ENCODE results near the gene JUP. TPM values are rescaled to one million over a fixed set of nuclear protein-coding genes. Genes with fewer than 3 reads are reported as not detected.

JUP gene
- total and polyA plus RNA-seq, 2 of the 4 experiments (the other 2 are of a cell fraction), result 12.9 to 27.3 TPM

GRCh38 chr17:41717408-41718286, 68.9 kb downstream of the JUP start:
- no peak overlapping the region for H3K4me2 ChIP-seq (ENCODE audit: low read depth, low read length)
- H2BK20ac ChIP-seq (ENCODE audit: low read depth, low read length), result no peak overlapping the region
- H3K56ac ChIP-seq (ENCODE audit: extremely low read depth, insufficient read depth, low read length), result no peak overlapping the region
- H3K27ac ChIP-seq (ENCODE audit: insufficient read depth, low read length), result no peak overlapping the region
- H4K5ac ChIP-seq (ENCODE audit: low read depth, low read length), result no peak overlapping the region
- 40% methylated on average over 3 of the region's 15 CpGs; no CpG with 5 or more reads in 1 of the 2 experiments for WGBS, 2 experiments (ENCODE audit: extremely low coverage in 2 of 2, insufficient read length in 1 of 2)
- no peak overlapping the region for H3K18ac ChIP-seq (ENCODE audit: low read depth, low read length)
- H2BK5ac ChIP-seq (ENCODE audit: low read depth, low read length, poor library complexity, severe bottlenecking), result no peak overlapping the region
- no peaks in the 10 kb centered on the region for H3K9me3 ChIP-seq (ENCODE audit: control insufficient read depth, insufficient read depth, low read length)
- no peak overlapping the region for H2BK15ac ChIP-seq (ENCODE audit: low read depth, low read length)
- H3K9me1 ChIP-seq (ENCODE audit: insufficient read depth, low read length), result no peaks in the 10 kb centered on the region; the same call in 1 of the 2 replicates
- peak; percentile 65 for ATAC-seq (ENCODE audit: low read depth)
- in situ Hi-C loops (cut with MboI; ENCODE audit: low sequenced_read_pairs) (no loop called here), intact Hi-C loops (cut with micrococcal nuclease) (no loop called here), dilution Hi-C loops (cut with HindIII; ENCODE audit: low sequenced_read_pairs, unreplicated experiment) (no loop called here)
- H2BK120ac ChIP-seq (ENCODE audit: low read depth, low read length), result no peak overlapping the region
- H3K4me3 ChIP-seq (ENCODE audit: insufficient read depth, low read depth, low read length), result no peak overlapping the region
- H3K4me1 ChIP-seq (ENCODE audit: control insufficient read depth, insufficient read depth, low read length), result 0 out of 2 replicates have a peak, but pooled peaks cover 2% of the 10 kb centered on the region
- no peak overlapping the region for H2AK5ac ChIP-seq (ENCODE audit: low read depth, low read length)
- H3K14ac ChIP-seq (replicated peaks; ENCODE audit: low read depth, low read length), result no peak overlapping the region
- no peaks in the 10 kb centered on the region for H3K79me1 ChIP-seq (ENCODE audit: low read depth in 1 of 2, low read length in 2 of 2)
- no peak overlapping the region for H3K4ac ChIP-seq (ENCODE audit: low read depth, low read length)
- POLR2A ChIA-PET (ENCODE audit: unreplicated experiment), result no interaction called here
- H3K23ac ChIP-seq (ENCODE audit: low read depth, low read length), result no peak overlapping the region
- CTCF ChIA-PET, result no interaction called here
- H2AK9ac ChIP-seq (replicated peaks; ENCODE audit: low read depth, low read length, poor library complexity), result no peak overlapping the region
- H3K36me3 ChIP-seq (ENCODE audit: control insufficient read depth, insufficient read depth, low read length), result no peaks in the 10 kb centered on the region
- TF ChIP-seq MAFK (IDR thresholded peaks at IDR 0.05; ENCODE audit: low read depth, low read length) (no peak), RAD21 (IDR thresholded peaks at IDR 0.05; ENCODE audit: low read length) (no peak), CEBPB (IDR thresholded peaks at IDR 0.05; ENCODE audit: low read depth, low read length) (peak; percentile 58), RCOR1 (IDR thresholded peaks at IDR 0.05; ENCODE audit: insufficient replicate concordance, low read length) (no peak), POLR2A (IDR thresholded peaks at IDR 0.05; ENCODE audit: low read depth, low read length) (no peak), SMC3 (IDR thresholded peaks at IDR 0.05; ENCODE audit: low read depth, low read length) (no peak)
- no peak overlapping the region for H4K91ac ChIP-seq (ENCODE audit: insufficient read depth, low read depth, low read length)
- no peaks in the 10 kb centered on the region for H4K20me1 ChIP-seq (ENCODE audit: insufficient read depth, low read length)
- no peak overlapping the region for H3K9ac ChIP-seq (ENCODE audit: low read depth, low read length)
- no peak overlapping the region for H4K8ac ChIP-seq (ENCODE audit: low read depth in 2 of 2, low read length in 2 of 2)
- peaks cover 28% of the 10 kb centered on the region for H3K27me3 ChIP-seq (ENCODE audit: control insufficient read depth, insufficient read depth, low read length)
- peak; percentile 33 for DNase-seq
- no peak overlapping the region for H2AFZ ChIP-seq (replicated peaks; ENCODE audit: low read length, poor library complexity)
- BruUV-seq (replicated peaks), result no TSS peak
